Measurements from ENCODE around the gene DFFA.
A peak's percentile ranks its signal among the peaks of the same experiment; 100 is the strongest.

The DFFA gene

DNA sequence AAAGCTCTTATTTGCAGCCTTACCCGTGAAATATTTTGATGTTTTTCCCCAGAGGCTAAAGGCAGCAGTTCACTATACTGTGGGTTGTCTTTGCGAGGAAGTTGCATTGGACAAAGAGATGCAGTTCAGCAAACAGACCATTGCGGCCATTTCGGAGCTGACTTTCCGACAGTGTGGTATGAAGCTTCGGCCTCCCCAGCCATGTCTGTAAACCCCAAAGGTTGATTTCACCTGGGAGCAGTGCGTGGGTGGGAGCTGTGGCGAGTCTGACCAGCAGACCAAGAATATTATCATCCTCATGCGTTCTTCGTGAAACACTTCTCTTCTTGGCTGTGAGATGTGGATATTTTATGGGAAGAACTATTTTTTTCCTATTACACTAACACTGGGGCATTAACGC is 38.5 kb downstream of the DFFA start:
- TF ChIP-seq FOXP2 (optimal IDR thresholded peaks at IDR 0.05; ENCODE audit: borderline replicate concordance, extremely low read depth, extremely low read length, insufficient read depth) (no peak), TAF1 (IDR thresholded peaks at IDR 0.05; ENCODE audit: borderline replicate concordance, insufficient read depth, low read length) (no peak), SIN3A (IDR thresholded peaks at IDR 0.05; ENCODE audit: borderline replicate concordance, insufficient read depth, low read length) (no peak), REST (IDR thresholded peaks at IDR 0.05; ENCODE audit: insufficient read depth in 1 of 2, low read depth in 2 of 2, low read length in 2 of 2) (no peak), POLR2AphosphoS5 (IDR thresholded peaks at IDR 0.05; ENCODE audit: low read depth, low read length) (no peak)

- TF ChIP-seq SIN3A (IDR thresholded peaks at IDR 0.05; ENCODE audit: borderline replicate concordance, insufficient read depth, low read length) (no peak), TAF1 (IDR thresholded peaks at IDR 0.05; ENCODE audit: borderline replicate concordance, insufficient read depth, low read length) (no peak), POLR2AphosphoS5 (IDR thresholded peaks at IDR 0.05; ENCODE audit: low read depth, low read length) (no peak), REST (IDR thresholded peaks at IDR 0.05; ENCODE audit: insufficient read depth in 1 of 2, low read depth in 2 of 2, low read length in 2 of 2) (no peak), FOXP2 (optimal IDR thresholded peaks at IDR 0.05; ENCODE audit: borderline replicate concordance, extremely low read depth, extremely low read length, insufficient read depth) (no peak)
Measured at GRCh38 chr1:10432910-10433700, 39.2 kb downstream of the DFFA start.

GRCh38 chr1:10431070-10431730 is 41.1 kb downstream of the DFFA start:
- TF ChIP-seq FOXP2 (optimal IDR thresholded peaks at IDR 0.05; ENCODE audit: borderline replicate concordance, extremely low read depth, extremely low read length, insufficient read depth) (no peak), TAF1 (IDR thresholded peaks at IDR 0.05; ENCODE audit: borderline replicate concordance, insufficient read depth, low read length) (no peak), REST (IDR thresholded peaks at IDR 0.05; ENCODE audit: insufficient read depth in 1 of 2, low read depth in 2 of 2, low read length in 2 of 2) (no peak), SIN3A (IDR thresholded peaks at IDR 0.05; ENCODE audit: borderline replicate concordance, insufficient read depth, low read length) (no peak), POLR2AphosphoS5 (IDR thresholded peaks at IDR 0.05; ENCODE audit: low read depth, low read length) (no peak; the same call in 1 of the 2 replicates)

DNA sequence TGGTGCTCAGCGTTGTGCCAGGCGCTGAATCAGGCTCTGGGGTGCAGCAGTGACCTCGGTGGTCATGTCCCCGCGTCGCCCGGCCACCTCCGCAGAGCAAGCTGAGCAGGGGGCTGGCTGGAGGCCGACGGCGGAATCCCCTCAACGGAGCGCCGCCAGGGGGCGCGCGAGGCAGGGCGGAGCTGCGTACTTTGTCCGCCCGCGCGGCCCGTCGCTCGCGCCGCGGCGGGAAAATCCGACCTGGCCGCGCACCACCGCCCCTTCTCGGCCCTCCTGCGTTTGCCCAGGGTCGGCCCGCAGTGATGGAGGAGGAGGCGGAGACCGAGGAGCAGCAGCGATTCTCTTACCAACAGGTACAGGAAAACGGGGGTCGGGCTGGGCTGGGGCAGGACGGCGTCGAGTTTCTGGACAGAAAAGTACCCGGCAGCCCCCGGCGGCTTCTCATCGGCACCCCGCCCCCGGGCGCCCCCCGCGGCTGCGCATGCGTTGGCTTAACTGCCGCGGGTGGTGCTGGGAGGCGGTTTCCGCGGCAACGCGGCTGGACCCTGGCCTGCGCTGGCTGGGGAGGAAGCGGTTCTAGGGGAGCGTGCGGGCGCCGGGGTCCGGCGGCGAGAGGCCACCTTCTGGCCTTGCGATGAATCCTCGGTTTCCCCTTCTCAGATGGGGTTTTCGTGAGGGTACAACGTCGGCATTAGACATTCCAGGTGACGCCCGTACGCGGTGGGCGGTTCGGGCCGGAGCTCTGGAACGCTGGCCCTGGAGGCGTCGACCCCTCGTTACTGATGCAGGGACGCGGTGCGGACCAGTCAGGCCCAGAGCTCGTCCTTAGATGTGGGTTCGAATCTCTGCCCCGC is 41.9 kb downstream of the DFFA start, which contains the start of gene CENPS:
TSS of gene CENPS (plus strand) at position 218 of the 854 bp plus-strand sequence. CDS start at position 303, 85 bp downstream.
- TF ChIP-seq FOXP2 (optimal IDR thresholded peaks at IDR 0.05; ENCODE audit: borderline replicate concordance, extremely low read depth, extremely low read length, insufficient read depth) (peak; percentile 83), TAF1 (IDR thresholded peaks at IDR 0.05; ENCODE audit: borderline replicate concordance, insufficient read depth, low read length) (peak; percentile 36; the same call in 1 of the 2 replicates), SIN3A (IDR thresholded peaks at IDR 0.05; ENCODE audit: borderline replicate concordance, insufficient read depth, low read length) (peak; percentile 61; the same call in 1 of the 2 replicates), REST (IDR thresholded peaks at IDR 0.05; ENCODE audit: insufficient read depth in 1 of 2, low read depth in 2 of 2, low read length in 2 of 2) (0 out of 4 replicates have a peak, but pooled peaks of 1 of the 2 experiments have one; percentile 30), POLR2AphosphoS5 (IDR thresholded peaks at IDR 0.05; ENCODE audit: low read depth, low read length) (peak; percentile 67)

Data from PFSK-1 (cell line).